Measurements from ENCODE around the gene DEK.

DNA sequence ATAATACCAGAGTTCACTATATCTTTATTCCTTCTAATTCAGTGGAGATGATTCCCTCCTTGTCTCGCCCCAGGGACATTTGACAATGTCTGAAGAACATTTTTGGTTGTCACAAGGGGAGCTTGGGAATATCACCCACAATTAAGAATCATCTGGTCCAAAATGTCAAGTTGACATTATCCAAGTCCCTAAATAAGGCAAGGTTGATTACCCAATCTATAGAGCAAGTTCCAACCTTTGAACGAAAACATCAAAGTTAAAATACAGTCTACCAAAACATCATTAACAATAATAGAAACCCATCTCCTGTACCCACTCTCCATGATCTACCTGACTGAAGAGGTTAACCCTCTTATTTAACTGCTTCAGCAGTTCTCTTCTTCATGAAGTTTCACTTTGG lies 15.6 kb downstream of the DEK start:
- TF ChIP-seq, protein P1, sequence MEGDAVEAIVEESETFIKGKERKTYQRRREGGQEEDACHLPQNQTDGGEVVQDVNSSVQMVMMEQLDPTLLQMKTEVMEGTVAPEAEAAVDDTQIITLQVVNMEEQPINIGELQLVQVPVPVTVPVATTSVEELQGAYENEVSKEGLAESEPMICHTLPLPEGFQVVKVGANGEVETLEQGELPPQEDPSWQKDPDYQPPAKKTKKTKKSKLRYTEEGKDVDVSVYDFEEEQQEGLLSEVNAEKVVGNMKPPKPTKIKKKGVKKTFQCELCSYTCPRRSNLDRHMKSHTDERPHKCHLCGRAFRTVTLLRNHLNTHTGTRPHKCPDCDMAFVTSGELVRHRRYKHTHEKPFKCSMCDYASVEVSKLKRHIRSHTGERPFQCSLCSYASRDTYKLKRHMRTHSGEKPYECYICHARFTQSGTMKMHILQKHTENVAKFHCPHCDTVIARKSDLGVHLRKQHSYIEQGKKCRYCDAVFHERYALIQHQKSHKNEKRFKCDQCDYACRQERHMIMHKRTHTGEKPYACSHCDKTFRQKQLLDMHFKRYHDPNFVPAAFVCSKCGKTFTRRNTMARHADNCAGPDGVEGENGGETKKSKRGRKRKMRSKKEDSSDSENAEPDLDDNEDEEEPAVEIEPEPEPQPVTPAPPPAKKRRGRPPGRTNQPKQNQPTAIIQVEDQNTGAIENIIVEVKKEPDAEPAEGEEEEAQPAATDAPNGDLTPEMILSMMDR (IDR thresholded peaks at IDR 0.05; ENCODE audit: insufficient read depth, low read length) = no peak
- TF ChIP-seq POLR2AphosphoS5 (IDR thresholded peaks at IDR 0.05; ENCODE audit: low read depth) (no peak), REST (IDR thresholded peaks at IDR 0.05; ENCODE audit: insufficient replicate concordance, low read depth) (no peak)
